Skin of body (tissue), 2 donors: Measurements from ENCODE around the gene POFUT2. TPM values are rescaled to one million over a fixed set of nuclear protein-coding genes. Genes with fewer than 3 reads are reported as not detected.

Experiments
- DNase-seq: peaks from one replicate; lab custom pipeline; 2025; lab: John Stamatoyannopoulos, UW
- total RNA-seq: library from RNA; depleted of rRNA; stranded (reverse); fragments of >200 nt; gene quantifications from one replicate; pipeline ENCODE4 v1.2.3, GENCODE V29; 2014

Gene POFUT2
- total RNA-seq, 1 donor from 2014 or later, result 31.3 TPM

GRCh38 chr21:45225041-45225740 lies 62.5 kb downstream of the POFUT2 start:
- DNase-seq, result no peak

GRCh38 chr21:45224189-45224938 lies 63.3 kb downstream of the POFUT2 start:
- DNase-seq, result no peak

GRCh38 chr21:45223236-45224185 lies 64.2 kb downstream of the POFUT2 start:
- no peak for DNase-seq

- DNase-seq, result no peak
Measured at GRCh38 chr21:45222001-45222400, 65.7 kb downstream of the POFUT2 start.

GRCh38 chr21:45220714-45221490 lies 66.8 kb downstream of the POFUT2 start:
- no peak for DNase-seq

GRCh38 chr21:45220071-45220481 lies 67.6 kb downstream of the POFUT2 start:
- peak; percentile 42 for DNase-seq

- DNase-seq, result no peak
Measured at GRCh38 chr21:45219517-45219916, 68.2 kb downstream of the POFUT2 start.

GRCh38 chr21:45217010-45217409 lies 70.7 kb downstream of the POFUT2 start:
- DNase-seq, result no peak

GRCh38 chr21:45215213-45215612 lies 72.5 kb downstream of the POFUT2 start:
- DNase-seq, result no peak

Other genes with a start within 250 kb of the POFUT2 start
- 28.3 TPM for gene ADARB1, start 213.3 kb downstream of the POFUT2 start, total RNA-seq
- gene COL18A1, start 117.3 kb upstream of the POFUT2 start, total RNA-seq, result 60.9 TPM